GM23338 (cell line): ENCODE data around the gene TBATA. TPM values are rescaled to one million over a fixed set of nuclear protein-coding genes. Genes with fewer than 3 reads are reported as not detected.

ENCODE experiments used
- ATAC-seq: fragments of 200-7000 bp; cut with Tn5 transposase; 3 replicates; pipeline ENCODE4 v1.9.1; 2020
- DNase-seq: peaks from one replicate; pipeline ENCODE4 v3.0.0-alpha.2; 2015; ENCODE audit warnings: low spot score
- H2AFZ ChIP-seq: fragments of 200-600 bp; sonication (generic); 2 replicates; pipeline ENCODE4 v1.8.0; 2016; ENCODE audit warnings: antibody characterized with exemption, mild to moderate bottlenecking, moderate library complexity
- H3F3A ChIP-seq: fragments of 200-600 bp; sonication (generic); replicated peaks from 2 replicates; pipeline ENCODE4 v1.8.0; 2017; ENCODE audit warnings: antibody characterized with exemption, mixed run types, low read depth
- H3K27ac ChIP-seq: fragments of 200-600 bp; sonication (generic); 2 replicates; pipeline ENCODE4 v1.6.1; 2016; ENCODE audit warnings: low read depth
- H3K27me3 ChIP-seq: fragments of 200-600 bp; sonication (generic); 2 replicates; pipeline ENCODE4 v1.8.0; 2016; ENCODE audit warnings: mild to moderate bottlenecking, mixed run types, moderate library complexity; ENCODE audit not compliant: insufficient read depth
- H3K36me3 ChIP-seq: fragments of 200-600 bp; sonication (generic); 2 replicates; pipeline ENCODE4 v1.8.0; 2016; ENCODE audit warnings: mild to moderate bottlenecking; ENCODE audit not compliant: insufficient read depth
- H3K4me1 ChIP-seq: fragments of 200-600 bp; sonication (generic); 2 replicates; pipeline ENCODE4 v1.8.0; 2016; ENCODE audit warnings: mild to moderate bottlenecking, moderate library complexity; ENCODE audit not compliant: insufficient read depth
- H3K4me2 ChIP-seq: fragments of 200-600 bp; sonication (generic); 2 replicates; pipeline ENCODE4 v1.7.1; 2017; ENCODE audit warnings: mixed run types
- H3K4me3 ChIP-seq: fragments of 200-600 bp; sonication (generic); 2 replicates; pipeline ENCODE4 v1.6.1; 2016; ENCODE audit warnings: mixed run types
- H3K79me2 ChIP-seq: fragments of 200-600 bp; sonication (generic); replicated peaks from 2 replicates; pipeline ENCODE4 v1.8.0; 2017; ENCODE audit warnings: mild to moderate bottlenecking; ENCODE audit not compliant: insufficient read depth
- H3K9me2 ChIP-seq: fragments of 200-600 bp; sonication (generic); 2 replicates; pipeline ENCODE4 v1.8.0; 2017; ENCODE audit not compliant: insufficient read depth
- H4K20me1 ChIP-seq: fragments of 200-600 bp; sonication (generic); replicated peaks from 2 replicates; pipeline ENCODE4 v1.8.0; 2017; ENCODE audit warnings: mild to moderate bottlenecking; ENCODE audit not compliant: insufficient read depth
- H3K27ac Mint-ChIP-seq: 2 replicates; pipeline ENCODE4 v1.8.0; 2020; ENCODE audit warnings: inconsistent platforms, mild to moderate bottlenecking, moderate library complexity, mixed read lengths
- H3K27me3 Mint-ChIP-seq: 3 replicates; pipeline ENCODE4 v1.8.0; 2022; ENCODE audit warnings: low read depth, mild to moderate bottlenecking, moderate library complexity, mixed read lengths, inconsistent platforms; ENCODE audit not compliant: insufficient read depth, poor library complexity
- H3K36me3 Mint-ChIP-seq: 3 replicates; pipeline ENCODE4 v1.8.0; 2021; ENCODE audit warnings: low read depth, mild to moderate bottlenecking, inconsistent platforms, moderate library complexity, mixed read lengths
- H3K4me1 Mint-ChIP-seq: 3 replicates; pipeline ENCODE4 v1.8.0; 2020; ENCODE audit warnings: mild to moderate bottlenecking, inconsistent platforms, mixed read lengths
- H3K4me3 Mint-ChIP-seq: 3 replicates; pipeline ENCODE4 v1.8.0; 2021; ENCODE audit warnings: moderate library complexity, mild to moderate bottlenecking, inconsistent platforms, mixed read lengths
- H3K9me3 Mint-ChIP-seq: 3 replicates; pipeline ENCODE4 v1.8.0; 2020; ENCODE audit warnings: moderate library complexity, mild to moderate bottlenecking, inconsistent platforms, mixed read lengths
- CREB1 ChIP-seq: fragments of 250-450 bp; sonication (Bioruptor Pico); IDR thresholded peaks from 2 replicates; pipeline ENCODE4 v1.5.0; 2020; ENCODE audit warnings: low read depth, mild to moderate bottlenecking, moderate library complexity
- CTCF ChIP-seq, 2 experiments: fragments of 200-600 bp in 1 of 2; sonication (generic) in 1 of 2; conservative IDR thresholded peaks; 2 replicates each; pipeline versions ENCODE4 v1.5.1 to v1.6.1; 2016 to 2017; ENCODE audit warnings: antibody characterized with exemption in 2 of 2, low read depth in 2 of 2, mild to moderate bottlenecking in 2 of 2, moderate library complexity in 1 of 2
- EZH2phosphoT487 ChIP-seq: fragments of 200-600 bp; sonication (generic); IDR thresholded peaks from one replicate; pipeline ENCODE4 v1.8.1; 2018; ENCODE audit warnings: antibody characterized with exemption; ENCODE audit not compliant: unreplicated experiment
- NANOG ChIP-seq: IDR thresholded peaks from 2 replicates; pipeline ENCODE4 v1.6.1; 2016; ENCODE audit warnings: antibody characterized with exemption, borderline replicate concordance
- POLR2AphosphoS5 ChIP-seq: IDR thresholded peaks from 2 replicates; pipeline ENCODE4 v1.6.1; 2016; ENCODE audit warnings: antibody characterized with exemption, low read depth
- REST ChIP-seq: IDR thresholded peaks from one replicate; pipeline ENCODE4 v1.6.1; 2018; ENCODE audit warnings: antibody characterized with exemption; ENCODE audit not compliant: unreplicated experiment
- STAT1 ChIP-seq: IDR thresholded peaks from one replicate; pipeline ENCODE4 v1.6.1; 2016; ENCODE audit warnings: antibody characterized with exemption; ENCODE audit not compliant: unreplicated experiment
- ZNF114 ChIP-seq: fragments of 250-450 bp; sonication (Bioruptor Pico); IDR thresholded peaks from 2 replicates; pipeline ENCODE4 v1.5.0; 2020; ENCODE audit warnings: mild to moderate bottlenecking, moderate library complexity
- ZNF331 ChIP-seq: fragments of 250-450 bp; sonication (Bioruptor Pico); IDR thresholded peaks from 2 replicates; pipeline ENCODE4 v1.5.0; 2020; ENCODE audit warnings: low read depth, mild to moderate bottlenecking, moderate library complexity
- ZNF462 ChIP-seq: fragments of 250-450 bp; sonication (Bioruptor Pico); IDR thresholded peaks from 2 replicates; pipeline ENCODE4 v1.5.0; 2020; ENCODE audit warnings: mild to moderate bottlenecking, moderate library complexity
- polyA plus RNA-seq: library from polyadenylated mRNA; unstranded; fragments of >200 nt; fragmentation: Nextera tagmentation; extraction: Ambion mirVana; gene quantifications from 2 replicates; pipeline ENCODE4 v1.2.1, GENCODE V29; 2016
- total RNA-seq: library from RNA; depleted of rRNA; stranded (reverse); fragments of >200 nt; shearing (Covaris generic); gene quantifications from 2 replicates; pipeline ENCODE4 v1.2.3, GENCODE V29; 2014

TBATA gene
- total and polyA plus RNA-seq, 2 experiments from 2014 or later: not detected

- Mint-ChIP-seq H3K4me3 (no peak overlapping the region), H3K27ac (no peak overlapping the region), H3K27me3 (peaks cover 7% of the 10 kb centered on the region), H3K36me3 (peaks cover 19% of the 10 kb centered on the region; the same call in 2 of the 3 replicates), H3K4me1 (peaks cover 9% of the 10 kb centered on the region), H3K9me3 (peaks cover 28% of the 10 kb centered on the region)
- no peaks in the 10 kb centered on the region for H3F3A ChIP-seq
- H4K20me1 ChIP-seq: no peaks in the 10 kb centered on the region
- H3K36me3 ChIP-seq: no peaks in the 10 kb centered on the region
- no peaks in the 10 kb centered on the region for H3K4me1 ChIP-seq
- 0 out of 2 replicates have a peak, but pooled peaks cover 2% of the 10 kb centered on the region for H3K9me2 ChIP-seq
- no peak overlapping the region for H2AFZ ChIP-seq
- H3K4me2 ChIP-seq: no peak overlapping the region
- H3K79me2 ChIP-seq: no peaks in the 10 kb centered on the region
- TF ChIP-seq CTCF (conservative IDR thresholded peaks at IDR 0.05; ENCODE audit: low read depth in 2 of 2) (no peak), NANOG (no peak), POLR2AphosphoS5 (no peak), CREB1 (CRISPR knock-in tag) (no peak), EZH2phosphoT487 (no peak), REST (no peak), ZNF331 (CRISPR knock-in tag) (no peak), ZNF114 (CRISPR knock-in tag) (no peak), ZNF462 (CRISPR knock-in tag) (no peak), STAT1 (no peak)
- no peak overlapping the region for H3K4me3 ChIP-seq
- ATAC-seq: no peak
- DNase-seq: no peak
- H3K27ac ChIP-seq: no peak overlapping the region
- H3K27me3 ChIP-seq: no peaks in the 10 kb centered on the region
Measured at GRCh38 chr10:70765794-70766594, 19.2 kb downstream of the TBATA start.
